GM12864 (cell line): Measurements from ENCODE around the gene USP20.

Source experiments
- DNase-seq: peaks from one replicate; pipeline ENCODE4 v3.0.0-alpha.2; 2011; ENCODE audit warnings: low read depth
- H3K4me3 ChIP-seq: 2 replicates; pipeline ENCODE4 v1.5.1; 2011; ENCODE audit warnings: mild to moderate bottlenecking, low read depth, low read length, control low read depth
- CTCF ChIP-seq: IDR thresholded peaks from 2 replicates; pipeline ENCODE4 v1.5.1; 2011; ENCODE audit warnings: low read depth, mild to moderate bottlenecking, moderate library complexity, low read length, control low read depth, inconsistent platforms; ENCODE audit errors: missing control alignments

USP20 gene

GRCh38 chr9:129812385-129812784, 22.9 kb upstream of the USP20 start:
- TF ChIP-seq CTCF, result no peak
- H3K4me3 ChIP-seq, result no peak overlapping the region
- DNase-seq, result no peak

- no peak for DNase-seq
- no peak for TF ChIP-seq CTCF
These were observed 21.6 kb upstream of the USP20 start for GRCh38 chr9:129813661-129814060.

GRCh38 chr9:129814432-129815223, 20.6 kb upstream of the USP20 start:
- H3K4me3 ChIP-seq, result no peak overlapping the region
- DNase-seq, result no peak
- no peak for TF ChIP-seq CTCF

More at GRCh38 chr9:129813661-129814060, 21.6 kb upstream of the USP20 start:
- H3K4me3 ChIP-seq, result no peak overlapping the region

GRCh38 chr9:129815278-129815677, 20.0 kb upstream of the USP20 start:
- TF ChIP-seq CTCF, result no peak
- no peak for DNase-seq
- no peak overlapping the region for H3K4me3 ChIP-seq

- no peak for TF ChIP-seq CTCF
- no peak for DNase-seq
- no peak overlapping the region for H3K4me3 ChIP-seq
These were observed 18.5 kb upstream of the USP20 start for GRCh38 chr9:129816501-129817435.

- peak overlapping the region; percentile 76 for H3K4me3 ChIP-seq
- DNase-seq, result no peak
- no peak for TF ChIP-seq CTCF
These were observed 12.2 kb upstream of the USP20 start for GRCh38 chr9:129822898-129823541.
